22Rv1 (cell line): ENCODE results near the gene KRT38.

Experiments used
- CTCF ChIP-seq: fragments of 450-650 bp; IDR thresholded peaks from 2 replicates; pipeline ENCODE4 v1.5.1; 2017; ENCODE audit warnings: mild to moderate bottlenecking
- ZFX ChIP-seq: fragments of 450-650 bp; IDR thresholded peaks from 2 replicates; pipeline ENCODE4 v1.6.1; 2017; ENCODE audit warnings: antibody characterized with exemption, borderline replicate concordance

- TF ChIP-seq CTCF (no peak), ZFX (no peak)
Measured at GRCh38 chr17:41434005-41434404, 6.8 kb downstream of the KRT38 start.
